PFSK-1 (cell line): Measurements from ENCODE around the gene KCNJ6.

ENCODE experiments used
- FOXP2 ChIP-seq: optimal IDR thresholded peaks from 2 replicates; pipeline ENCODE3; 2011; ENCODE audit warnings: borderline replicate concordance, control low read depth, inconsistent platforms; ENCODE audit not compliant: insufficient read depth; ENCODE audit errors: extremely low read length, extremely low read depth
- POLR2AphosphoS5 ChIP-seq: IDR thresholded peaks from 2 replicates; pipeline ENCODE4 v1.6.1; 2012; ENCODE audit warnings: low read depth, mild to moderate bottlenecking, control low read depth, low read length, moderate library complexity
- SIN3A ChIP-seq: IDR thresholded peaks from 2 replicates; pipeline ENCODE4 v1.6.1; 2012; ENCODE audit warnings: mild to moderate bottlenecking, low read length, moderate library complexity, borderline replicate concordance; ENCODE audit not compliant: insufficient read depth
- TAF1 ChIP-seq: IDR thresholded peaks from 2 replicates; pipeline ENCODE4 v1.6.1; 2012; ENCODE audit warnings: low read length, control low read depth, borderline replicate concordance; ENCODE audit not compliant: insufficient read depth
- TF ChIP-seq, protein P1 (sequence below), 2 experiments: IDR thresholded peaks; 2 replicates each; pipeline versions ENCODE4 v1.6.1 to v1.8.0; 2011 to 2012; ENCODE audit warnings: low read depth in 2 of 2, low read length in 2 of 2, control low read depth in 1 of 2, inconsistent platforms in 1 of 2, mild to moderate bottlenecking in 1 of 2, moderate library complexity in 1 of 2; ENCODE audit not compliant: insufficient read depth in 1 of 2

Gene KCNJ6

GRCh38 chr21:37658121-37658816 lies 258.0 kb downstream of the KCNJ6 start:
- TF ChIP-seq TAF1 (no peak), FOXP2 (no peak), POLR2AphosphoS5 (no peak), SIN3A (no peak)
- TF ChIP-seq, protein P1, sequence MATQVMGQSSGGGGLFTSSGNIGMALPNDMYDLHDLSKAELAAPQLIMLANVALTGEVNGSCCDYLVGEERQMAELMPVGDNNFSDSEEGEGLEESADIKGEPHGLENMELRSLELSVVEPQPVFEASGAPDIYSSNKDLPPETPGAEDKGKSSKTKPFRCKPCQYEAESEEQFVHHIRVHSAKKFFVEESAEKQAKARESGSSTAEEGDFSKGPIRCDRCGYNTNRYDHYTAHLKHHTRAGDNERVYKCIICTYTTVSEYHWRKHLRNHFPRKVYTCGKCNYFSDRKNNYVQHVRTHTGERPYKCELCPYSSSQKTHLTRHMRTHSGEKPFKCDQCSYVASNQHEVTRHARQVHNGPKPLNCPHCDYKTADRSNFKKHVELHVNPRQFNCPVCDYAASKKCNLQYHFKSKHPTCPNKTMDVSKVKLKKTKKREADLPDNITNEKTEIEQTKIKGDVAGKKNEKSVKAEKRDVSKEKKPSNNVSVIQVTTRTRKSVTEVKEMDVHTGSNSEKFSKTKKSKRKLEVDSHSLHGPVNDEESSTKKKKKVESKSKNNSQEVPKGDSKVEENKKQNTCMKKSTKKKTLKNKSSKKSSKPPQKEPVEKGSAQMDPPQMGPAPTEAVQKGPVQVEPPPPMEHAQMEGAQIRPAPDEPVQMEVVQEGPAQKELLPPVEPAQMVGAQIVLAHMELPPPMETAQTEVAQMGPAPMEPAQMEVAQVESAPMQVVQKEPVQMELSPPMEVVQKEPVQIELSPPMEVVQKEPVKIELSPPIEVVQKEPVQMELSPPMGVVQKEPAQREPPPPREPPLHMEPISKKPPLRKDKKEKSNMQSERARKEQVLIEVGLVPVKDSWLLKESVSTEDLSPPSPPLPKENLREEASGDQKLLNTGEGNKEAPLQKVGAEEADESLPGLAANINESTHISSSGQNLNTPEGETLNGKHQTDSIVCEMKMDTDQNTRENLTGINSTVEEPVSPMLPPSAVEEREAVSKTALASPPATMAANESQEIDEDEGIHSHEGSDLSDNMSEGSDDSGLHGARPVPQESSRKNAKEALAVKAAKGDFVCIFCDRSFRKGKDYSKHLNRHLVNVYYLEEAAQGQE (IDR thresholded peaks at IDR 0.05; ENCODE audit: insufficient read depth in 1 of 2, low read depth in 2 of 2, low read length in 2 of 2) = no peak

- no peak for TF ChIP-seq POLR2AphosphoS5
- no peak for TF ChIP-seq TAF1
- TF ChIP-seq, protein P1 (IDR thresholded peaks at IDR 0.05; ENCODE audit: insufficient read depth in 1 of 2, low read depth in 2 of 2, low read length in 2 of 2) = no peak
- TF ChIP-seq SIN3A = no peak
- TF ChIP-seq FOXP2 = no peak
These were observed 259.4 kb downstream of the KCNJ6 start for GRCh38 chr21:37656899-37657298.

- no peak for TF ChIP-seq POLR2AphosphoS5
These were observed 260.5 kb downstream of the KCNJ6 start for GRCh38 chr21:37655611-37656300.

- no peak for TF ChIP-seq TAF1
- TF ChIP-seq, protein P1 (IDR thresholded peaks at IDR 0.05; ENCODE audit: insufficient read depth in 1 of 2, low read depth in 2 of 2, low read length in 2 of 2) = no peak
- TF ChIP-seq SIN3A = no peak
- no peak for TF ChIP-seq POLR2AphosphoS5
- no peak for TF ChIP-seq FOXP2
These were observed 261.7 kb downstream of the KCNJ6 start for GRCh38 chr21:37654596-37654995.

DNA sequence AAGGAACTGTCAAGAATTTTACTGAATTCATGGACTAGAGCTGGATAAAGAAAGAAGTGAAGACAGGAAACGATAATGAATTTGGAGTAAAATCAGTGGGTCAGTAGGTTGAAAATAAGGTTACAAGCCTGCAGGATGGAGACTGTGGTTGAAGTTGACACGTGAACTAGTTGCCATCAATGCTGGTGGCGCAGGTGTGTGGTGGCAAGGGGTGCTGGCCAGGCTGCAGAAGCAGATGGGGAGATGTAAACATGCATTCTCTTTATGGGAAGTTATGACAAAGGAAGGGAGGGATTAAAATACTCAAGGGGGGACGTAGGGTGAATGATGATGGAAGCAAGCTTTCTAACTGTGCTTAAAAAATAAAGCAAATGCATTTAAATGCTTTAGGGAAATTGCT lies 263.1 kb downstream of the KCNJ6 start:
- TF ChIP-seq TAF1 (no peak), SIN3A (no peak), POLR2AphosphoS5 (no peak), FOXP2 (no peak)
- TF ChIP-seq, protein P1 (IDR thresholded peaks at IDR 0.05; ENCODE audit: insufficient read depth in 1 of 2, low read depth in 2 of 2, low read length in 2 of 2) = no peak
